GM19043 (cell line): ENCODE measurements around the gene EAPP.
"Not testable (repeated sequence)": the region's sequence is repeated elsewhere in the genome, so short reads cannot be mapped to it uniquely, and the experiment has no call there.

Experiments used
- ATAC-seq: cut with Tn5 transposase; IDR thresholded peaks from one replicate; pipeline ENCODE4 v1.9.1; 2021; ENCODE audit warnings: low read depth; ENCODE audit not compliant: unreplicated experiment

Gene EAPP, protein sequence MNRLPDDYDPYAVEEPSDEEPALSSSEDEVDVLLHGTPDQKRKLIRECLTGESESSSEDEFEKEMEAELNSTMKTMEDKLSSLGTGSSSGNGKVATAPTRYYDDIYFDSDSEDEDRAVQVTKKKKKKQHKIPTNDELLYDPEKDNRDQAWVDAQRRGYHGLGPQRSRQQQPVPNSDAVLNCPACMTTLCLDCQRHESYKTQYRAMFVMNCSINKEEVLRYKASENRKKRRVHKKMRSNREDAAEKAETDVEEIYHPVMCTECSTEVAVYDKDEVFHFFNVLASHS

DNA sequence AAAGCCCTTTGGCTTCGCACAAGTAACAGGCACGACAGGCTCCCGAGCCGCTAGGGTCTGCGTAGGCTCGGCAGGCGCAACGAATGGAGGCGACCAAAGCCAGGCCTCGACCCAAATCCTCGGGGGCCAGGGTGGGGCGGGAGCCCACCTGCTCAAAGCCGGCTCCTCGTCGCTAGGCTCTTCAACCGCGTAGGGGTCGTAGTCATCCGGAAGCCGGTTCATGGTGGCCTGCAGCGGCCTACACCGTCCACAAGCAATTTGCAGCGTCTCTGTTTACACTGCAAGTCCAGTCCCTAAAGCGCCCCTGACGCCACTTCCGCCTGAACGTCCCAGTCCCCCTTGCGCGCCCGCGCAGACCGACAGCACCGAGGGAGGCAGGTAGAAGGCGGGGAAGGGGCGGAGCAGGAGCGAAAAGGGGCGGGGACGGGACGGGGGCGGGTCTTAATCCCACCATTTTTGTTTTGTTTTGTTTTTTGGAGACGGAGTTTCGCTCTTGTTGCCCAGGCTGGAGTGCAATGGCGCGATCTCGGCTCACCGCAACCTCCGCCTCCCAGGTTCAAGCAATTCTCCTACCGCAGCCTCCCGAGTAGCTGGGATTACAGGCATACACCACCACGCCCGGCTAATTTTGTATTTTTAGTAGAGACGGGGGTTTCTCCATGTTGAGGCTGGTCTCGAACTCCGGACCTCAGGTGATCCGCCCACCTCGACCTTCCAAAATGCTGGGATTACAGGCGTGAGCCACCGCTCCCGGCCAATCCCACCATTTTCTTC lies at the start of gene EAPP:
EAPP (minus strand) TSS at position 295 of the 774 bp plus-strand sequence; CDS start at position 222, 73 bp downstream.
- peak; percentile 100 for ATAC-seq

DNA sequence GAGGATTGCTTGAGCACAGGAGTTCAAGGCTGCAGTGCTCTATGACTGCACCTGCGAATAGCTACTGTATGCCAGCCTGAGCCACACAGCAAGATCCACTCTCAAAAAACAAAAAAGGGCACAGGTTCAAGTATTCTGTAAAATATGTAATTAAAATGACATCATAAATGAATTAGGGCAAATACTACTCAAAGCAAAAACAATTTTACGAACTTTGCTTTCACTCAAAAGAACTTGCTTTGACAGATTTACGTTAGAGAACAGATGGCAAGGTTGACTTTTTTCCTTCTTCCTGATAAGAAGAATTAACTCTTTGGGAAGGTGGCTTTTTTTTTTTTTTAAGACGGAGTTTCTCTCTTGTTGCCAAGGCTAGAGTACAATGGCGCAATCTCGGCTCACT lies 44.0 kb upstream of the EAPP start:
- no peak for ATAC-seq

DNA sequence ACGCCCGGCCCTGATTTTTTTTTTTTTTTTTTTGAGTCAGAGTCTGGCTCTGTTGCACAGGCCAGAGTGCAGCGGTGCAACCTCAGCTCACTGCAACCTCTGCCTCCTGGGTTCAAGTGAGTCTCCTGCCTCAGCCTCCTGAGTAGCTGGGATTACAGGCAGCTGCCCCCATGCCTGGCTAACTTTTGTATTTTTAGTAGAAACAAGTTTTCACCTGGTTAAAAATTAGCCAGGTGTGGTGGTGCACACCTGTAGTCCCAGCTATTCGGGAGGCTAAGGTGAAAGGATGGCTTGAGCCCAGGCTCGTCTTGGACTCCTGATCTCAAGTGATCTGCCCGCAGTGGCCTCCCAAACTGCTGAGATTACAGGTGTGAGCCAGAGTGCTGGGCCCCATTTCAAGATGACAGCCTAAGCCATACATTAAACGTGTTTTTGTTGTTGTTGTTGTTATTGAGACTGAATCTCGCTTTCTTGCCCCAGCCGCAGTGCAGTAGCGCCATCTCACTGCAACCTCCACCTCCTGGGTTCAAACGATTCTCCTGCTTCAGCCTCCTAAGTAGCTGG lies 42.7 kb upstream of the EAPP start:
- ATAC-seq, result no peak

DNA sequence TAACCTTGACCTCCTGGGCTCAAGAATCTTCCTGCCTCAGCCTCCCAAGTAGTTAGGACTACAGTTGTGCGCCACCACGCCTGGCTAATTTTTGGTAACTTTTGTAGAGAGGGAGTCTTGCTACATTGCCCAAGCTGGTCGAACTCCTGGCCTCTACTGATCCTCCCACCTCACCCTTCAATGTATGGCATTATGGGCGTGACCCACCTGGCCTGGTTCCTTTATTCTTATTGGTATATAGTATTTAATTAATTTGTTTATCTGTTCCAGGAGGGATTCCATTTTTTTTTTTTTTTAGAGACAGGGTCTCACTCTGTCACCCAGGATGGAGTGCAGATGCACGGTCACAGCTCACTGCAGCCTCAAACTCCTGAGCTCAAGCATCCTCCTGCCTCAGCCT lies 40.9 kb upstream of the EAPP start:
- no peak for ATAC-seq

DNA sequence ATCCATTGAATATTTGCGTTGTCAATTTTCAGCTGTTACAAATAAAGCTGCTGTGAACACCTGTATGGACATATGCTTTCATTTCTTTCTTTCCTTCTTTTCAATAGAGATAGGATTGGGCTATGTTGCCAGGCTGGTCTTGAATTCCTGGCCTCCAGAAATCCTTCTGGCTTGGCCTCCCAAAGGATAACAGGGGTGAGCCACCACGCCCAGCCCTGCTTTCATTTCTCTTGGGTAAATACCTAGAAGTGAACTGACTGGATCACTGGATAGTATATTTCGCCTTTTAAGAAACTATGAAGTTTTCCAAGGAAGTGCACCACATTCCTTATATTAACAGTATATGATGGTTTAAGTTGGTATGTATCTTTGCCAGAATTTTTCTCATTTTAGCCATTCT lies 32.3 kb upstream of the EAPP start:
- no peak for ATAC-seq

DNA sequence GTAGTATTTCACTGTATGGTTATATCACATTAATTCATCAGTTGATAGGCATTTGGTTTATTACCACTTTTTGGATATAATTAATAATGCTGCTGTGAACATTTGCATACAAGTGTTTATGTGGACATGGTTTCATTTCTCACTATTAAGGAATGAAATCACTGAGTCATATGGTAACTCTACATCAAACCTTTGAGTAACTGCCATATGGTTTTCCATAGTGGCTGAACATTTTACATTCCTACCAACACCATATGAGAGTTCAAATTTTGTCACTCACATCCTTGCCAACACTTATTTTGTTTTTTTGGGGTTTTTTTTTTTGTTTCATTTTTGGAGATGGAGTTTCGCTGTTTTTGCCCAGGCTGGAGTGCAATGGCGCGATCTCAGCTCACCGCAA lies 30.2 kb upstream of the EAPP start:
- no peak for ATAC-seq

DNA sequence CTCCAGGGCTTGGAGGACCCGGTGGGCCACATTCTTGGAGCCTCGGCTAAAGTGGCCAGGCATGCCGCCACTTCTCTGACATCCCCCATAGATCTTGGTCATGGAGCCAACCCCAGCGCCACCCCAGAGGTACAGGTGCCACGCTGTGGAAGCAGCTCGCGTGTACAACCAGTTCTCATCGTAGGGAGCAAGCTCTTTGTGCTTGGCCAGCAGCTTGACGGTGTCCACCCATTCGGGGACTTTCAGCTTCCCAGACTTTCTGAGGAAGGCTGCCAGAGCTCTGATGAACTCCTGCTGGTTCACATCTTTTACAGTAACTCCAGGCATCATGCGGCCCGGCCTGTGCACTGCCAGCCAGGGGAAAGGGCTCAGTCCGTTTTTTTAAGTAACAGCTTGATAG lies 29.3 kb upstream of the EAPP start:
- ATAC-seq, result no peak

DNA sequence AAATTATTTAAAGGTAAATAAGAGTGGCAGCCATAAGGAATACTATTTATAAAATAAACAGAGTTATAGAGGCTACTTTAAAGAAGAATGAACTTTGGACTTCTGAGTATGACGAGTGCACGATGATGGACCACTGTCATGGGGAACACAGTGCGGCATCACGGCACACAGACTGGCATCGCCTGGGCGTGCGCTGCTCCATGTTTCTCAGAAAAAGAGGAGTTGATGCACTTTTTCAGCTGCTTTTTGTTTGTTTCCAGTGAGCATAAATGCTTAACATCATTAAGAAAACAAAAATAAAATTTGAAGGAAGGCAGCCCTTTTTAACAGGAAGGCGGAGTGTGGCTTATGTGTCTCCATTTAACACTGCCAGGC lies 23.3 kb upstream of the EAPP start:
- no peak for ATAC-seq

DNA sequence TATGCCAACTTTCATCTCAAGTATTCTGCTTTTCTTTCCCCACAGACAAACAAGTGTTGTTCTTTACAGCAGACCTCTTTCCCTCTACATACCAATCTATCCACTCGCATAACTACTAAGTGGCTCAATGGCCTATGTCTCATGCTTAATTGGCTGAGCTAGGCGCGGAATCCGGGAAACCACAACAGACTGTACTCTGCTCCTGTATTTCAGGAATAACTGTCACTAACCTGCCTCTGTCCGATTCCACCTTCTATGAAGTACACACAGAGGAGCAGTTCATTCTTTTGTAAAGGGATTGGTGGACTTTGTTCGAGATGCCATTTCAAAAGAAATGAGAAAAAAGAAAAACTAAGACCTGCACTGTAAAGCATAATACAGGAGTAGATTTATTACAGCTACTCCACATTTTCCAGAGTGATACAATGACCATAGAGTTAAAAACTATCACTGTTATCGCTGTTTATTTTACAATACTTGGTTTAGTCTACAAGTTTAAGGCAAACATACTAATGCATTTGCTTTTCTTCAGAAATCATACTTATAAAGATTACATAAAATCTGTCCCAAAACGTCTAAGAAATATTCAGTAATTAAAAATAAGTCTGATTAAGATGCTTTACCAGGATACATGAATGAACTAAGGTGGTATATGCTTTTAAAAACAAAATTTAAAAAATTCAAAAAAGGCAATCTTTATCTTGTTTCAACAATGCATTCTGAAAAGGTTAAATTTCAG lies 22.7 kb upstream of the EAPP start:
- ATAC-seq, result not testable (repeated sequence)

DNA sequence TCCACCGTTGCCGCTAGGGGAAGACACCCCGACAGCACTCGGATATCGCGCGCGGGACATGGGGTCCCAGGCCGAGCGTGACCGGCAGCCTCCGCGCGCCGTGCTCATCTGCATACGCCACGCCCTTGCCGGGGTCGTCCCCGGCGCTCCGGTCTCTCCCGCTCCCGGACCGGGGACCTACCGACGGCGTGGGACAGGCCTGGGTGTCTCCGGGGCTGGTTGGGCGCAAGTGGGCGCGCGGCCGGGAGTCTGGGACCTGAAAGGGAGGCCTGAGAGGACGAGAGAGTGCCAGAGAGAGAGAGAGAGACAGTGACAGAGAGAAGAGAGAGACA lies 17.0 kb upstream of the EAPP start:
- peak; percentile 46 for ATAC-seq

DNA sequence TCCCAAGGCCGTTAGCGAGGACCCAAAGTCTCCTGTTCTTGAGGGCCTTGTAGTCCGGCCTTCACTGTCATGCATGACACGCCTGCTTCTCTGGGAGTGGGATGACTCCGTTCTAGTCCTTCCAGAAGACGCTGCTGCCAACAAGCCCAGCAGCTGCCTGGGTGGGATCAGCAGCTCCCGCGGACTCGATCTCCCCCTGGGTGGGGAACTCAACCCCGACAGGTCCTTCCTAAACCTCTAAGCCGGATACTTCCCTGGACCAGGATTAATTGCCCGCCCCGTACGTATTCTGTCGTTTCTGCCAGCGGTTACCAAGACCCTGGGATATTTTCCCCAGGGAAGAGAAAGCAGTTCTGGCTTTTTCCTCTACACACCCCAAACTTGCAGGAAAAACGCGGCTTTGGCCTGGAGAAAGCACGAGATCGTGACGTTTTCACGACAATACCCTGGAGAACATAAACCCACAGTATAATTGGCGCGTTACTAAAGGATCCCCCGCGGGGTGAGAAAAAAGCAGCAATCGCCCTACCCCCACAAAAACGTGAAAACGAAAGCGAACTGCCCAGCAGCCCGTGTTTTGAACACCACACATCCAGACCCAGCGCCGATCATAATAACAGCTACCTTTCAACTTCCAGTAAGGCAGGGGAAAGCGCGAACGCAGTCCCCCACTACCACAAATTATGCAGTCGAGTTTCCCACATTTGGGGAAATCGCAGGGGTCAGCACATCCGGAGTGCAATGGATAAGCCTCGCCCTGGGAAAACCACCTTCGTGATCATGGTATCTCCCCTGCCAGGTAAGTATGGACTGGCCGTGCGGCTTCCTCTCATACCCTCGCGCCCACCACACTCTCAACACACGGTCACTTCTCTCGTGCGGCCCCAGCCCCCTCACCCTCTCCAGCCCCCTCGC lies 16.3 kb upstream of the EAPP start:
- ATAC-seq, result peak; percentile 73

DNA sequence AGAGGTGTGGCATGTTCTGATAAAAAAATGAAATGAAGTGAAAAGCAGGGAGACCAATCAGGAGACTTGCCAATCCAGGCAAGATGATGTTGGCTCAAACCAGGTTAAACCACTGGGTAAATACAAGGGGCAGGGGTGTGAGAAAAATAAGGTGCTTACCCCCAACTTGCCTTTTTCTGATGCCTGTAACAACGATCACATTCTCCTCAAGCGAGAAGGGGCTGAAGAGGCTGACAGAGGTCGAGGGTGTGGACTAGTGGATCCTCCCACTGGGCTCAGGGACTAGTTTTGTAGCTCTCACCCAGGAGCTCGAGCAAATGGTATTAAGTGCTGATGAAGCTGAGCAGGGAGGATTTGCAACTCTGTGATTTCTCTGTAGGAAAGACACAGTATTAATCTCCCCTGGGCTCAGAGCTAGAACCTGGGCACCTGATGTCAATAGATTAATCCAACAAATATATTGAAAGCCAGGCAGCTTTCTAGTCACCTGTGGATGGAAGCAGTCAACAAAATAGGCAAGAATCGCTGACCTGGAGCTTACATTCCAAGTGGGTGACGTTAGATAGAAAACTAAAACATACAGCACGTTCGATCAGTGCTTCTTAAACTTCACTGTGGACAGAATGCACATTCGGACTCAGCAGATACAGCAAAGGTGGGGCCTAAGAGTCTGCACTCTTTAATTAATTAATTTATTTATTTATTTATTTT lies 15.2 kb upstream of the EAPP start:
- ATAC-seq, result no peak

DNA sequence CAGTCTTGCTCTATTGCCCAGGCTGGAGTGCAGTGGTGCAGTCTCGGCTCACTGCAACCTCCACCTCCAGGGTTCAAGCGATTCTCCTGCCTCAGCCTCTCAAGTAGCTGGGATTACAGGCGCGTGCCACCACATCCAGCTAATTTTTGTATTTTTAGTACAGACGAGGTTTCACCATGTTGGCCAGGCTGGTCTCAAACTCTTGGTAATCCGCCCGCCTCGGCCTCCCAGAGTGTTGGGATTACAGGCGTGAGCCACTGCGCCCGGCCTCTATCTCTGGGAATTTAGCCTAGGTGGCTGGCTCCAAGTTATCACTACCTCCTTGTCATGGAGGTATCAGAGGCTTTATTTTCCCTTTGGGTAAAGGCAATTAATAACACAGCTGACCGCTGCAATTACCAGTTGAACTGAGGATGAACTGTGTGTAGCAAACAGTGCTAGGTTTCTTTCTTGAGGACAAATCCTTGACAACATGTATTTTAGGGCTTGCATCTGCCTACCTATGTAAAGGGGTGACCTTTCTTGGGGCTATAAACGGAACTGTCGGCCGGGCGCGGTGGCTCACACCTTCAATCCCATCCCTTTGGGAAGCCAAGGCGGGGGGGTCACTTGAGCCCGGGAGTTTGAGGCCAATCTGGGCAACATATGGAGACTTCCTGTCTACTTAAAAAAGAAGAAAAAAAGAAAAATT lies 9.9 kb upstream of the EAPP start:
- not testable (repeated sequence) for ATAC-seq

DNA sequence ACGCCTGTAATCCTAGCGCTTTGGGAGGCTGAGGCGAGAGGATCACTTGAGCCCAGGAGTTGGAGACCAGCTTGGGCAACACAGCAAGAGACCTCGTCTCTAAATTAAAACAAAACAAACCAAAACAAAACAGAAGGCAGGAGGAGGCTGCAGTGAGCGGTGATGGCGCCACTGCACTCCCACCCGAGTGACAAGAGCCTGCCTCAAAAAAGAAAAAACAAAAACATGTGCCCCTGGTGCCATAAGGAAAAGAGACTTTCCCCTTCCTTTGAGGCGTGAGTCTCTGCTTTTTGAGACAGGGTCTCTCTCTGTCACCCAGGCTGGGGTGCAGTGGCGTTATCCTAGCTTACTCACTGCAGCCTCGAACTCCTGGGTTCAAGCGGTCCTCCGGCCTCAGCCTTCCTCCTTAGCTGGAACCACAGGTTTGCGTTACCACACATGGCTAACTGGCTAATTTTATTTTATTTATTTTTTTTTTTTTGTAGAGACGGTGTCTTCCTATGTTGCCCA lies 9.0 kb upstream of the EAPP start:
- ATAC-seq, result no peak

DNA sequence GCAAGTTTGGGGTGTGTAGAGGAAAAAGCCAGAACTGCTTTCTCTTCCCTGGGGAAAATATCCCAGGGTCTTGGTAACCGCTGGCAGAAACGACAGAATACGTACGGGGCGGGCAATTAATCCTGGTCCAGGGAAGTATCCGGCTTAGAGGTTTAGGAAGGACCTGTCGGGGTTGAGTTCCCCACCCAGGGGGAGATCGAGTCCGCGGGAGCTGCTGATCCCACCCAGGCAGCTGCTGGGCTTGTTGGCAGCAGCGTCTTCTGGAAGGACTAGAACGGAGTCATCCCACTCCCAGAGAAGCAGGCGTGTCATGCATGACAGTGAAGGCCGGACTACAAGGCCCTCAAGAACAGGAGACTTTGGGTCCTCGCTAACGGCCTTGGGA lies 7.6 kb upstream of the EAPP start:
- peak; percentile 4 for ATAC-seq

DNA sequence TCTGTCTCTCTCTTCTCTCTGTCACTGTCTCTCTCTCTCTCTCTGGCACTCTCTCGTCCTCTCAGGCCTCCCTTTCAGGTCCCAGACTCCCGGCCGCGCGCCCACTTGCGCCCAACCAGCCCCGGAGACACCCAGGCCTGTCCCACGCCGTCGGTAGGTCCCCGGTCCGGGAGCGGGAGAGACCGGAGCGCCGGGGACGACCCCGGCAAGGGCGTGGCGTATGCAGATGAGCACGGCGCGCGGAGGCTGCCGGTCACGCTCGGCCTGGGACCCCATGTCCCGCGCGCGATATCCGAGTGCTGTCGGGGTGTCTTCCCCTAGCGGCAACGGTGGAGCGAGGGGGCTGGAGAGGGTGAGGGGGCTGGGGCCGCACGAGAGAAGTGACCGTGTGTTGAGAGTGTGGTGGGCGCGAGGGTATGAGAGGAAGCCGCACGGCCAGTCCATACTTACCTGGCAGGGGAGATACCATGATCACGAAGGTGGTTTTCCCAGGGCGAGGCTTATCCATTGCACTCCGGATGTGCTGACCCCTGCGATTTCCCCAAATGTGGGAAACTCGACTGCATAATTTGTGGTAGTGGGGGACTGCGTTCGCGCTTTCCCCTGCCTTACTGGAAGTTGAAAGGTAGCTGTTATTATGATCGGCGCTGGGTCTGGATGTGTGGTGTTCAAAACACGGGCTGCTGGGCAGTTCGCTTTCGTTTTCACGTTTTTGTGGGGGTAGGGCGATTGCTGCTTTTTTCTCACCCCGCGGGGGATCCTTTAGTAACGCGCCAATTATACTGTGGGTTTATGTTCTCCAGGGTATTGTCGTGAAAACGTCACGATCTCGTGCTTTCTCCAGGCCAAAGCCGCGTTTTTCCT lies 7.0 kb upstream of the EAPP start:
- ATAC-seq, result peak; percentile 75

DNA sequence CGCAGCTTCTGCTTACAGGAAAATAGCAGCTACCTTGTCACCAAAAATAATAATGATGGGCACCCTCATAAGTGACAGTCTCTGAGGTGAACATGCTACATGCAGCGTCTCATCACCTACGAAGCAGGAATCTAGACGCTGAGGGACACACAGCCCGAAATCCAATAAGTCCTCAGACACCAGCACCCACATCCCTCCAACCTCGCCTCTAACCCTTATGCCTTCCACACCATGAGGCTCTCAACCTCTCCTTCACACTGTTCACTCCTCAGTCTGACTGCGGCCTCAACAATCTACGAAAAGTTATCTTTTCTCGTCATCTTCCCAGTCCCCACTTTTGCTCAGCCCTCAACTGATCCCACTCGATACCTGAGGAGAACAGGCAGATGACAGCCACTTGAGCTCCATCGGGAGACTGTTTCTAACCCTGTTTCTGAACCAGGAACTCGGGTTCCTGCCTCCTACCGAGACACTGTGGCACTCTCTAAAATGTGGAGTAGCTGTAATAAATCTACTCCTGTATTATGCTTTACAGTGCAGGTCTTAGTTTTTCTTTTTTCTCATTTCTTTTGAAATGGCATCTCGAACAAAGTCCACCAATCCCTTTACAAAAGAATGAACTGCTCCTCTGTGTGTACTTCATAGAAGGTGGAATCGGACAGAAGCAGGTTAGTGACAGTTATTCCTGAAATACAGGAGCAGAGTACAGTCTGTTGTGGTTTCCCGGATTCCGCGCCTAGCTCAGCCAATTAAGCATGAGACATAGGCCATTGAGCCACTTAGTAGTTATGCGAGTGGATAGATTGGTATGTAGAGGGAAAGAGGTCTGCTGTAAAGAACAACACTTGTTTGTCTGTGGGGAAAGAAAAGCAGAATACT lies 919 bp upstream of the EAPP start:
- ATAC-seq, result not testable (repeated sequence)
